Muscle layer of colon (tissue), 2 donors: ENCODE measurements around the gene LDLRAD2.

Experiments used
- H3K27ac ChIP-seq: one replicate; pipeline ENCODE4 v1.7.0; 2013; ENCODE audit warnings: low read depth, mild to moderate bottlenecking, low read length, moderate library complexity
- H3K27me3 ChIP-seq, 2 donors: one replicate each; pipeline ENCODE4 v1.7.0; 2013; ENCODE audit warnings: low read length in 2 of 2, mild to moderate bottlenecking in 2 of 2; ENCODE audit not compliant: insufficient read depth in 2 of 2, control insufficient read depth in 1 of 2
- H3K36me3 ChIP-seq: one replicate; pipeline ENCODE4 v1.7.0; 2013; ENCODE audit warnings: mild to moderate bottlenecking, low read length; ENCODE audit not compliant: insufficient read depth
- H3K4me1 ChIP-seq: one replicate; pipeline ENCODE4 v1.7.0; 2013; ENCODE audit warnings: mild to moderate bottlenecking, low read length; ENCODE audit not compliant: insufficient read depth
- H3K4me3 ChIP-seq, 2 donors: one replicate each; pipeline ENCODE4 v1.7.0; 2013; ENCODE audit warnings: low read length in 2 of 2, low read depth in 1 of 2, mild to moderate bottlenecking in 1 of 2, moderate library complexity in 1 of 2
- H3K9ac ChIP-seq: one replicate; pipeline ENCODE4 v1.7.0; 2013; ENCODE audit warnings: low read length
- H3K9me3 ChIP-seq: one replicate; pipeline ENCODE4 v1.7.0; 2013; ENCODE audit warnings: mild to moderate bottlenecking, low read length
- donor health status: abdominal sarcoma.
- donor health status: Adenocarcinoma of cecum.

LDLRAD2 gene

GRCh38 chr1:21828075-21828474, 16.0 kb downstream of the LDLRAD2 start:
- no peaks in the 10 kb centered on the region for H3K4me1 ChIP-seq
- H3K9me3 ChIP-seq, result no peaks in the 10 kb centered on the region
- H3K27me3 ChIP-seq, result no peaks in the 10 kb centered on the region
- H3K9ac ChIP-seq, result no peak overlapping the region
- H3K36me3 ChIP-seq, result peaks cover 93% of the 10 kb centered on the region
- no peak overlapping the region for H3K27ac ChIP-seq
- no peak overlapping the region for H3K4me3 ChIP-seq

- Histone ChIP-seq H3K9me3 (no peaks in the 10 kb centered on the region), H3K36me3 (peaks cover 96% of the 10 kb centered on the region), H3K4me3 (no peak overlapping the region), H3K27ac (no peak overlapping the region), H3K27me3 (no peaks in the 10 kb centered on the region), H3K4me1 (no peaks in the 10 kb centered on the region), H3K9ac (no peak overlapping the region)
These were observed 16.6 kb downstream of the LDLRAD2 start for GRCh38 chr1:21828506-21829210.

- Histone ChIP-seq H3K9me3 (no peaks in the 10 kb centered on the region), H3K9ac (no peak overlapping the region), H3K4me3 (no peak overlapping the region), H3K4me1 (no peaks in the 10 kb centered on the region), H3K27ac (no peak overlapping the region), H3K27me3 (no peaks in the 10 kb centered on the region), H3K36me3 (peaks cover 96% of the 10 kb centered on the region)
These were observed 17.2 kb downstream of the LDLRAD2 start for GRCh38 chr1:21829294-21829693.

GRCh38 chr1:21830792-21831453, 18.9 kb downstream of the LDLRAD2 start:
- Histone ChIP-seq H3K27ac (no peak overlapping the region), H3K27me3 (no peaks in the 10 kb centered on the region)

GRCh38 chr1:21831454-21831970, 19.4 kb downstream of the LDLRAD2 start:
- Histone ChIP-seq H3K4me3 (no peak overlapping the region), H3K36me3 (peaks cover 98% of the 10 kb centered on the region), H3K9ac (no peak overlapping the region), H3K4me1 (no peaks in the 10 kb centered on the region), H3K27me3 (no peaks in the 10 kb centered on the region), H3K9me3 (no peaks in the 10 kb centered on the region), H3K27ac (no peak overlapping the region)

More at GRCh38 chr1:21830792-21831453, 18.9 kb downstream of the LDLRAD2 start:
- Histone ChIP-seq H3K36me3 (peaks cover 98% of the 10 kb centered on the region), H3K9ac (no peak overlapping the region), H3K4me3 (no peak overlapping the region), H3K4me1 (no peaks in the 10 kb centered on the region), H3K9me3 (no peaks in the 10 kb centered on the region)

- H3K27ac ChIP-seq, result no peak overlapping the region
- H3K9me3 ChIP-seq, result no peaks in the 10 kb centered on the region
- H3K27me3 ChIP-seq, result no peaks in the 10 kb centered on the region
- no peaks in the 10 kb centered on the region for H3K4me1 ChIP-seq
- H3K36me3 ChIP-seq, result peaks cover 98% of the 10 kb centered on the region
- H3K4me3 ChIP-seq, result no peak overlapping the region
- no peak overlapping the region for H3K9ac ChIP-seq
These were observed 21.4 kb downstream of the LDLRAD2 start for GRCh38 chr1:21833392-21833976.

- H3K27me3 ChIP-seq, result no peaks in the 10 kb centered on the region
- H3K4me1 ChIP-seq, result no peaks in the 10 kb centered on the region
- no peak overlapping the region for H3K4me3 ChIP-seq
- H3K36me3 ChIP-seq, result peaks cover 98% of the 10 kb centered on the region
- no peaks in the 10 kb centered on the region for H3K9me3 ChIP-seq
- H3K27ac ChIP-seq, result no peak overlapping the region
- H3K9ac ChIP-seq, result no peak overlapping the region
These were observed 22.0 kb downstream of the LDLRAD2 start for GRCh38 chr1:21834094-21834493.

GRCh38 chr1:21834666-21835065, 22.6 kb downstream of the LDLRAD2 start:
- Histone ChIP-seq H3K27ac (no peak overlapping the region), H3K36me3 (peaks cover 98% of the 10 kb centered on the region), H3K9me3 (no peaks in the 10 kb centered on the region), H3K27me3 (no peaks in the 10 kb centered on the region), H3K9ac (no peak overlapping the region), H3K4me3 (no peak overlapping the region), H3K4me1 (no peaks in the 10 kb centered on the region)

- Histone ChIP-seq H3K27ac (no peak overlapping the region), H3K27me3 (no peaks in the 10 kb centered on the region), H3K36me3 (peaks cover 92% of the 10 kb centered on the region), H3K9me3 (no peaks in the 10 kb centered on the region), H3K4me1 (no peaks in the 10 kb centered on the region), H3K9ac (no peak overlapping the region), H3K4me3 (no peak overlapping the region)
These were observed 23.9 kb downstream of the LDLRAD2 start for GRCh38 chr1:21836010-21836409.

- peaks cover 92% of the 10 kb centered on the region for H3K36me3 ChIP-seq
These were observed 24.7 kb downstream of the LDLRAD2 start for GRCh38 chr1:21836729-21837128.

GRCh38 chr1:21837476-21837875, 25.4 kb downstream of the LDLRAD2 start:
- Histone ChIP-seq H3K27me3 (no peaks in the 10 kb centered on the region), H3K36me3 (peaks cover 92% of the 10 kb centered on the region)

More at GRCh38 chr1:21836729-21837128, 24.7 kb downstream of the LDLRAD2 start:
- Histone ChIP-seq H3K27ac (no peak overlapping the region), H3K9ac (no peak overlapping the region), H3K27me3 (no peaks in the 10 kb centered on the region), H3K4me3 (no peak overlapping the region), H3K9me3 (no peaks in the 10 kb centered on the region), H3K4me1 (no peaks in the 10 kb centered on the region)

More at GRCh38 chr1:21837476-21837875, 25.4 kb downstream of the LDLRAD2 start:
- Histone ChIP-seq H3K27ac (no peak overlapping the region), H3K9ac (no peak overlapping the region), H3K4me3 (no peak overlapping the region), H3K4me1 (no peaks in the 10 kb centered on the region), H3K9me3 (no peaks in the 10 kb centered on the region)
